HG02759 (cell line): Measurements from ENCODE around the gene DMWD.
"Not testable (repeated sequence)": the region's sequence is repeated elsewhere in the genome, so short reads cannot be mapped to it uniquely, and the experiment has no call there.

Experiments used
- ATAC-seq: cut with Tn5 transposase; IDR thresholded peaks from one replicate; pipeline ENCODE4 v1.9.1; 2021; ENCODE audit warnings: mild to moderate bottlenecking, moderate library complexity; ENCODE audit not compliant: unreplicated experiment

Gene DMWD

DNA sequence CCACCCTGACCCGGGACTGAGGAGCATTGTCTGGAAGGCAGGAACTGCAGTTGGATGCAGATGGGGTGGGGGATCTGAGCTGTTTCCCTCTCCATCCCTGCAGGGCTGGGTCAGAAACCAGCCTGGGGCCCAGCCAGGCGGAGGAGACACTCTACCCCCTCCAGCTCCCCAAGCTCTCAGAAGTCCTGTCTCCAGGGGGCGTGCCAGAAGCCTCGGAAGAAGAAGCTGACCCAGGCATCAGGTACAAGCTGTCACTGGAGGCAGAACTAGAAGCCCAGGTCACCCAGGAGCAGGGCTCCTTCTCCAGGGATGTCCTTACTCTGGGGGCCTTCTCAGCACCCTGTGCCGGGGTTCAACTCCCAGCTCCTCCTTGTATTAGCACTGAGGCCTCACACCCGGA lies 39.1 kb downstream of the DMWD start:
- ATAC-seq: no peak

- ATAC-seq: no peak
Measured at GRCh38 chr19:45752639-45753038, 40.0 kb downstream of the DMWD start.

DNA sequence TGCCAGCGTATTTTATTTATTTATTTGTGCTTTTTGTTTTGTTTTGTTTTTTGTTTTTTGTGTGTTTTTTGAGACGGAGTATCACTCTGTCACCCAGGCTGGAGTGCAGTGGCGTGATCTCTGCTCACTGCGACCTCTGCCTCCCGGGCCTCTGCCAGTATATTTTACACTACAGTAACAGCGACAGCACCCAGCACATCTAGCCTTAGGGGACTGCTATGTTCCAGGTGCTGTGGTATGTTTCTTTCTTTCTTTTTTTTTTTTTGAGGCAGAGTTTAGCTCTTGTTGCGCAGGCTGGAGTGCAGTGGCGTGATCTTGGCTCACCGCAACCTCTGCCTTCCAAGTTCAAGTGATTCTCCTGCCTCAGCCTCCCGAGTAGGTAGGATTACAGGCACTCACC lies 41.2 kb downstream of the DMWD start:
- ATAC-seq: not testable (repeated sequence)

GRCh38 chr19:45747513-45747912 lies 45.1 kb downstream of the DMWD start:
- no peak for ATAC-seq

GRCh38 chr19:45746866-45747265 lies 45.8 kb downstream of the DMWD start:
- no peak for ATAC-seq

DNA sequence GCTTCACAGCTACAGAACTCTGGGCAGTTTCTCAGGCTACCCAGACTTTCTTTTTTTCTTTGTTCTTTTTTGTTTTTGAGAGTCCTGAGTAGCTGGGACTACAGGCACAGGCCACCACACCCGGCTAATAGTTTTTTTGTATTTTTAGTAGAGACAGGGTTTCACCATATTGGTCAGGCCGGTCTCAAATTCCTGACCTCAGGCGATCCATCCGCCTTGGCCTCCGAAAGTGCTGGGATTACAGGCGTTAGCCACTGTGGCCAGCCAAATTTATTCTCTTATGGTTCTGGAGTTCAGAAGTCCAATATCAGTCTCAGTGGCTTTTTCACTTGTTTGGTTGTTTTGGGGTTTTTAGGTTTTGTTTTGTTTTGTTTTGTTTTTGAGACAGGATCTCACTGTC lies 47.0 kb downstream of the DMWD start:
- no peak for ATAC-seq

- ATAC-seq: no peak
Measured at GRCh38 chr19:45742969-45743368, 49.7 kb downstream of the DMWD start.

- ATAC-seq: no peak
Measured at GRCh38 chr19:45739498-45740439, 52.9 kb downstream of the DMWD start.

- no peak for ATAC-seq
Measured at GRCh38 chr19:45733160-45733810, 59.4 kb downstream of the DMWD start, which contains the start of gene MEIOSIN. TSS of gene MEIOSIN (plus strand) at chr19:45733439. CDS start at chr19:45735377, 1,938 bp downstream.
